Ishikawa (cell line): ENCODE results near the gene OSBPL1A.

Source experiments
- CEBPB ChIP-seq: IDR thresholded peaks from 2 replicates; pipeline ENCODE4 v1.6.1; 2012
- CREB1 ChIP-seq: IDR thresholded peaks from 2 replicates; pipeline ENCODE4 v1.6.1; 2012; ENCODE audit warnings: low read depth
- EGR1 ChIP-seq: IDR thresholded peaks from 2 replicates; pipeline ENCODE4 v1.6.1; 2012
- EP300 ChIP-seq: IDR thresholded peaks from 2 replicates; pipeline ENCODE4 v1.6.1; 2012; ENCODE audit warnings: borderline replicate concordance
- FOXM1 ChIP-seq: IDR thresholded peaks from 2 replicates; pipeline ENCODE4 v1.6.1; 2012; ENCODE audit warnings: low read depth, borderline replicate concordance
- MAX ChIP-seq: IDR thresholded peaks from 2 replicates; pipeline ENCODE4 v1.6.1; 2012
- NFIC ChIP-seq: IDR thresholded peaks from 2 replicates; pipeline ENCODE4 v1.6.1; 2012
- RAD21 ChIP-seq: IDR thresholded peaks from 2 replicates; pipeline ENCODE4 v1.6.1; 2012; ENCODE audit warnings: low read depth
- REST ChIP-seq: IDR thresholded peaks from 2 replicates; pipeline ENCODE4 v1.6.1; 2012; ENCODE audit warnings: low read depth, mild to moderate bottlenecking
- TAF1 ChIP-seq: IDR thresholded peaks from 2 replicates; pipeline ENCODE4 v1.6.1; 2012; ENCODE audit warnings: low read depth, mild to moderate bottlenecking
- TCF12 ChIP-seq: IDR thresholded peaks from 2 replicates; pipeline ENCODE4 v1.6.1; 2012; ENCODE audit warnings: low read depth
- TEAD4 ChIP-seq: IDR thresholded peaks from 2 replicates; pipeline ENCODE4 v1.6.1; 2012
- USF1 ChIP-seq: IDR thresholded peaks from 2 replicates; pipeline ENCODE4 v1.6.1; 2012
- YY1 ChIP-seq: IDR thresholded peaks from 2 replicates; pipeline ENCODE4 v1.6.1; 2012; ENCODE audit warnings: low read depth
- ZBTB7A ChIP-seq: IDR thresholded peaks from 2 replicates; pipeline ENCODE4 v1.6.1; 2012; ENCODE audit warnings: low read depth

The OSBPL1A gene

GRCh38 chr18:24270358-24270936 is 127.2 kb downstream of the OSBPL1A start:
- TF ChIP-seq TAF1 (no peak), FOXM1 (no peak), RAD21 (no peak), REST (no peak), CREB1 (no peak), TCF12 (no peak), MAX (no peak), ZBTB7A (no peak), YY1 (no peak), NFIC (no peak), USF1 (no peak), TEAD4 (no peak), EGR1 (no peak), EP300 (no peak), CEBPB (no peak)

GRCh38 chr18:24268784-24269550 is 128.7 kb downstream of the OSBPL1A start:
- TF ChIP-seq TAF1 (no peak), REST (no peak), FOXM1 (no peak), TEAD4 (no peak), YY1 (no peak)

- TF ChIP-seq TEAD4: no peak
- TF ChIP-seq TCF12: no peak
These were observed 129.7 kb downstream of the OSBPL1A start for GRCh38 chr18:24267878-24268277.

- no peak for TF ChIP-seq CREB1
- TF ChIP-seq NFIC: no peak
- TF ChIP-seq EP300: no peak
- no peak for TF ChIP-seq TEAD4
- no peak for TF ChIP-seq ZBTB7A
- no peak for TF ChIP-seq YY1
- TF ChIP-seq TAF1: no peak
- no peak for TF ChIP-seq USF1
- TF ChIP-seq RAD21: no peak
- no peak for TF ChIP-seq FOXM1
- no peak for TF ChIP-seq TCF12
- TF ChIP-seq MAX: no peak
- no peak for TF ChIP-seq CEBPB
- TF ChIP-seq REST: no peak
- TF ChIP-seq EGR1: no peak
These were observed 131.5 kb downstream of the OSBPL1A start for GRCh38 chr18:24266131-24266530.
